H9 (cell line): ENCODE results near the gene TATDN2. TPM values are rescaled to one million over a fixed set of nuclear protein-coding genes. Genes with fewer than 3 reads are reported as not detected.

Experiments used
- DNase-seq: peaks from one replicate; pipeline ENCODE4 v3.0.0-alpha.2; 2017
- H2AFZ ChIP-seq: one replicate; pipeline ENCODE4 v1.6.1; 2013; ENCODE audit warnings: mild to moderate bottlenecking, low read length, control low read depth, moderate library complexity
- H2AK5ac ChIP-seq: 2 replicates; pipeline ENCODE4 v1.6.1; 2013; ENCODE audit warnings: low read length, control low read depth, mixed read lengths; ENCODE audit not compliant: insufficient read length
- H2BK120ac ChIP-seq: one replicate; pipeline ENCODE4 v1.6.1; 2013; ENCODE audit warnings: low read depth, mild to moderate bottlenecking, low read length, control low read depth, inconsistent platforms; ENCODE audit not compliant: poor library complexity, severe bottlenecking
- H2BK12ac ChIP-seq: 2 replicates; pipeline ENCODE4 v1.6.1; 2013; ENCODE audit warnings: low read length, control low read depth, mixed read lengths, low read depth; ENCODE audit not compliant: insufficient read length
- H2BK15ac ChIP-seq: 2 replicates; pipeline ENCODE4 v1.6.1; 2013; ENCODE audit warnings: low read depth, low read length, control low read depth
- H2BK20ac ChIP-seq: one replicate; pipeline ENCODE4 v1.6.1; 2013; ENCODE audit warnings: low read depth, mild to moderate bottlenecking, low read length, control low read depth, inconsistent platforms; ENCODE audit not compliant: poor library complexity, severe bottlenecking
- H2BK5ac ChIP-seq: 2 replicates; pipeline ENCODE4 v1.6.1; 2013; ENCODE audit warnings: low read length, control low read depth, mixed read lengths; ENCODE audit not compliant: insufficient read length
- H3K14ac ChIP-seq: 2 replicates; pipeline ENCODE4 v1.6.1; 2013; ENCODE audit warnings: low read length, control low read depth; ENCODE audit not compliant: insufficient read depth
- H3K18ac ChIP-seq: 2 replicates; pipeline ENCODE4 v1.6.1; 2013; ENCODE audit warnings: low read depth, mild to moderate bottlenecking, mixed read lengths, low read length, control low read depth; ENCODE audit not compliant: insufficient read length
- H3K23ac ChIP-seq: 2 replicates; pipeline ENCODE4 v1.6.1; 2013; ENCODE audit warnings: low read length, control low read depth, mixed read lengths, low read depth; ENCODE audit not compliant: insufficient read length
- H3K23me2 ChIP-seq: 2 replicates; pipeline ENCODE4 v1.6.1; 2013; ENCODE audit warnings: low read depth, mild to moderate bottlenecking, mixed read lengths, low read length, control low read depth; ENCODE audit not compliant: insufficient read length, poor library complexity, severe bottlenecking
- H3K27ac ChIP-seq: 2 replicates; pipeline ENCODE4 v1.5.1; 2013; ENCODE audit warnings: low read length, control low read depth, mixed read lengths, low read depth; ENCODE audit not compliant: insufficient read length
- H3K27me3 ChIP-seq: 2 replicates; pipeline ENCODE4 v1.6.1; 2013; ENCODE audit warnings: low read length, control low read depth, inconsistent platforms; ENCODE audit not compliant: insufficient read depth
- H3K4ac ChIP-seq: 2 replicates; pipeline ENCODE4 v1.6.1; 2013; ENCODE audit warnings: low read depth, mild to moderate bottlenecking, control low read depth, inconsistent platforms, low read length, moderate library complexity
- H3K4me1 ChIP-seq: 2 replicates; pipeline ENCODE4 v1.6.1; 2013; ENCODE audit warnings: low read length, control low read depth, inconsistent platforms; ENCODE audit not compliant: insufficient read depth
- H3K4me2 ChIP-seq: 2 replicates; pipeline ENCODE4 v1.6.1; 2013; ENCODE audit warnings: low read length, control low read depth, mixed read lengths; ENCODE audit not compliant: insufficient read length, insufficient read depth
- H3K56ac ChIP-seq: 2 replicates; pipeline ENCODE4 v1.6.1; 2013; ENCODE audit warnings: low read depth, mild to moderate bottlenecking, mixed read lengths, low read length, control low read depth; ENCODE audit not compliant: insufficient read length
- H3K79me1 ChIP-seq: 2 replicates; pipeline ENCODE4 v1.6.1; 2013; ENCODE audit warnings: low read depth, mild to moderate bottlenecking, moderate library complexity, low read length, control low read depth, inconsistent platforms; ENCODE audit not compliant: insufficient read depth, poor library complexity, severe bottlenecking
- H3K79me2 ChIP-seq: 2 replicates; pipeline ENCODE4 v1.6.1; 2013; ENCODE audit warnings: low read length, control low read depth, inconsistent platforms; ENCODE audit not compliant: insufficient read depth
- H3K9ac ChIP-seq: 2 replicates; pipeline ENCODE4 v1.6.1; 2013; ENCODE audit warnings: low read length, control low read depth, mixed read lengths; ENCODE audit not compliant: insufficient read length; ENCODE audit errors: extremely low read depth
- H3K9me3 ChIP-seq: one replicate; pipeline ENCODE4 v1.6.1; 2013; ENCODE audit warnings: low read depth, low read length, inconsistent platforms; ENCODE audit not compliant: control insufficient read depth
- H3T11ph ChIP-seq: one replicate; pipeline ENCODE4 v1.6.1; 2013; ENCODE audit warnings: mild to moderate bottlenecking, low read length, control low read depth, inconsistent platforms
- H4K20me1 ChIP-seq: one replicate; pipeline ENCODE4 v1.6.1; 2013; ENCODE audit not compliant: control insufficient read depth, insufficient read length, insufficient read depth
- H4K5ac ChIP-seq: 2 replicates; pipeline ENCODE4 v1.6.1; 2013; ENCODE audit warnings: low read depth, mild to moderate bottlenecking, mixed read lengths, low read length, control low read depth; ENCODE audit not compliant: insufficient read length
- H4K8ac ChIP-seq: replicated peaks from 2 replicates; pipeline ENCODE4 v1.6.1; 2013; ENCODE audit warnings: low read length, control low read depth, mixed read lengths, low read depth; ENCODE audit not compliant: insufficient read length
- H4K91ac ChIP-seq: 2 replicates; pipeline ENCODE4 v1.6.1; 2013; ENCODE audit warnings: low read depth, mild to moderate bottlenecking, moderate library complexity, mixed read lengths, low read length, control low read depth; ENCODE audit not compliant: insufficient read length
- H3K27ac Mint-ChIP-seq, 3 experiments: 2 replicates in 2 of 3; 3 replicates in 1 of 3; pipeline ENCODE4 v1.8.0; 2020 to 2021; ENCODE audit warnings: mixed read lengths in 3 of 3, mild to moderate bottlenecking in 1 of 3, moderate library complexity in 1 of 3
- H3K27me3 Mint-ChIP-seq: 2 replicates; pipeline ENCODE4 v1.8.0; 2021; ENCODE audit warnings: low read depth, mild to moderate bottlenecking, moderate library complexity, mixed read lengths
- H3K36me3 Mint-ChIP-seq, 3 experiments: 2 replicates in 2 of 3; 3 replicates in 1 of 3; pipeline ENCODE4 v1.8.0; 2020 to 2021; ENCODE audit warnings: low read depth in 3 of 3, mixed read lengths in 3 of 3; ENCODE audit not compliant: insufficient read depth in 1 of 3
- H3K4me1 Mint-ChIP-seq, 2 experiments: 2 replicates each; pipeline ENCODE4 v1.8.0; 2020; ENCODE audit warnings: mixed read lengths in 2 of 2
- H3K4me3 Mint-ChIP-seq, 2 experiments: 2 replicates in 1 of 2; 3 replicates in 1 of 2; pipeline ENCODE4 v1.8.0; 2020 to 2021; ENCODE audit warnings: mild to moderate bottlenecking in 2 of 2, mixed read lengths in 2 of 2, moderate library complexity in 1 of 2
- H3K9me3 Mint-ChIP-seq, 2 experiments: 2 replicates in 1 of 2; 3 replicates in 1 of 2; pipeline ENCODE4 v1.8.0; 2020; ENCODE audit warnings: mild to moderate bottlenecking in 2 of 2, mixed read lengths in 2 of 2, moderate library complexity in 1 of 2
- CTCF ChIP-seq: fragments of 200-600 bp; sonication (generic); conservative IDR thresholded peaks from 3 replicates; pipeline ENCODE4 v1.8.0; 2021; ENCODE audit warnings: antibody characterized with exemption, mild to moderate bottlenecking
- WGBS: extraction: QIAGEN DNeasy Blood & Tissue Kit; methylation state at CpG from one replicate; pipeline ENCODE4 v1.1.7; 2013; ENCODE audit warnings: missing lambda C conversion rate, low lambda C conversion rate, mixed read lengths; ENCODE audit not compliant: insufficient read length; ENCODE audit errors: extremely low coverage; 5-methylcytosine and 5-hydroxymethylcytosine counted together
- total RNA-seq: library from RNA; stranded (reverse); gene quantifications from 2 replicates; pipeline ENCODE4 v1.2.1, GENCODE V29; 2021

The TATDN2 gene
- total RNA-seq, 1 experiment from 2014 or later, result 34.4 TPM

GRCh38 chr3:10259036-10259435 lies 10.8 kb downstream of the TATDN2 start:
- Histone ChIP-seq H3K79me2 (peaks cover 4% of the 10 kb centered on the region; the same call in 1 of the 2 replicates), H3K27me3 (no peaks in the 10 kb centered on the region)
- H3K4me3 Mint-ChIP-seq, result no peak overlapping the region

More at GRCh38 chr3:10259036-10259435, 10.8 kb downstream of the TATDN2 start:
- Histone ChIP-seq H2BK20ac (no peak overlapping the region), H2AFZ (no peak overlapping the region), H4K91ac (no peak overlapping the region), H3K23ac (no peak overlapping the region), H3K4ac (no peak overlapping the region), H2BK5ac (no peak overlapping the region), H3K4me1 (no peaks in the 10 kb centered on the region), H3K9me3 (no peaks in the 10 kb centered on the region), H2AK5ac (no peak overlapping the region), H4K5ac (no peak overlapping the region), H3K9ac (no peak overlapping the region), H3T11ph (no peak overlapping the region), H3K79me1 (peaks cover 4% of the 10 kb centered on the region), H4K8ac (no peak overlapping the region), H3K27ac (no peak overlapping the region), H2BK15ac (no peak overlapping the region), H3K4me2 (no peak overlapping the region), H4K20me1 (peaks cover 4% of the 10 kb centered on the region), H3K56ac (no peak overlapping the region), H3K23me2 (no peaks in the 10 kb centered on the region), H2BK120ac (no peak overlapping the region), H3K18ac (no peak overlapping the region), H2BK12ac (no peak overlapping the region), H3K14ac (no peak overlapping the region)
- Mint-ChIP-seq H3K27ac (peak overlapping the region in 2 of 3 experiments; percentile 59 to 70; a peak in 2 of 7 replicates), H3K27me3 (no peaks in the 10 kb centered on the region), H3K36me3 (peaks cover 38 to 82% (median 66%) of the 10 kb centered on the region in 3 experiments), H3K9me3 (no peaks in the 10 kb centered on the region), H3K4me1 (peaks cover 9 to 12% of the 10 kb centered on the region in 2 experiments)
- no peak for DNase-seq
- no peak for TF ChIP-seq CTCF
- no CpG with 5 or more reads among the region's 7 CpGs for WGBS
